GM18909 (cell line): ENCODE results near the gene CYP2C18.
"Not testable (repeated sequence)": the region's sequence is repeated elsewhere in the genome, so short reads cannot be mapped to it uniquely, and the experiment has no call there.

Experiments
- ATAC-seq: cut with Tn5 transposase; IDR thresholded peaks from one replicate; pipeline ENCODE4 v1.9.1; 2021; ENCODE audit warnings: mild to moderate bottlenecking; ENCODE audit not compliant: unreplicated experiment, poor library complexity

Gene CYP2C18

GRCh38 chr10:94735197-94735596 is 51.7 kb downstream of the CYP2C18 start:
- no peak for ATAC-seq

- no peak for ATAC-seq
Measured at GRCh38 chr10:94738588-94738987, 55.1 kb downstream of the CYP2C18 start.

GRCh38 chr10:94747137-94747536 is 63.6 kb downstream of the CYP2C18 start:
- ATAC-seq = no peak

- no peak for ATAC-seq
Measured at GRCh38 chr10:94747838-94748237, 64.3 kb downstream of the CYP2C18 start.

- ATAC-seq = no peak
Measured at GRCh38 chr10:94757916-94758315, 74.4 kb downstream of the CYP2C18 start.

- no peak for ATAC-seq
Measured at GRCh38 chr10:94760586-94761178, 77.2 kb downstream of the CYP2C18 start.

GRCh38 chr10:94762393-94762792 is 78.9 kb downstream of the CYP2C18 start, which contains the start of gene CYP2C19:
Gene CYP2C19 (plus strand): TSS chr10:94762681. CDS start chr10:94762706, 25 bp downstream.
- no peak for ATAC-seq

GRCh38 chr10:94775425-94775824 is 91.9 kb downstream of the CYP2C18 start:
- not testable (repeated sequence) for ATAC-seq

- ATAC-seq = no peak
Measured at GRCh38 chr10:94777886-94778458, 94.4 kb downstream of the CYP2C18 start.

- ATAC-seq = no peak
Measured at GRCh38 chr10:94780844-94781243, 97.3 kb downstream of the CYP2C18 start.

GRCh38 chr10:94784256-94784655 is 100.7 kb downstream of the CYP2C18 start:
- no peak for ATAC-seq

GRCh38 chr10:94785211-94785610 is 101.7 kb downstream of the CYP2C18 start:
- ATAC-seq = no peak
